CD4-positive, alpha-beta T cell treated with Interleukin-17A for 4 hours (primary cell): Measurements from ENCODE around the gene SBF2.
"Not testable (repeated sequence)": the region's sequence is repeated elsewhere in the genome, so short reads cannot be mapped to it uniquely, and the experiment has no call there.

Experiments used
- DNase-seq: peaks from one replicate; pipeline ENCODE4 v3.0.0-alpha.2; 2020; ENCODE audit warnings: mixed read lengths

The SBF2 gene

DNA sequence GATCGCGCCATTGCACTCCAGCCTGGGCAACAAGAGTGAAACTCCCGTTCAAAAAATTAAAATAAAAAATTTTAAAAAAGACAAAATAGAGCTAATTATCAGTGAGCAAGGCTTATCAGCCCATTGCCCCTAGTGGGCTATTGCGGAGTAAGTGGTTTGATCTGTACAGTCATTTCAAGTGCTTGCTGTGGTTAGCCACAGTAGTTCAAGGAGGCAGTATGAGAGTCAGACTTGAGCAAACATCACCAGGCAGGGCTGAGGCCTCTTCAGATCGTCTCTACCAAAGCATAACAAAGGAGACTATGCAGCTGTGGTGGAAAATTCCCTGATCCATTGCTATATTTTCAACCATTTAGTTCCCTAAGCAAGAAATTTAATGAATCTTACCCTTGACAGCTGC lies 4.3 kb upstream of the SBF2 start:
- DNase-seq: peak; percentile 61

DNA sequence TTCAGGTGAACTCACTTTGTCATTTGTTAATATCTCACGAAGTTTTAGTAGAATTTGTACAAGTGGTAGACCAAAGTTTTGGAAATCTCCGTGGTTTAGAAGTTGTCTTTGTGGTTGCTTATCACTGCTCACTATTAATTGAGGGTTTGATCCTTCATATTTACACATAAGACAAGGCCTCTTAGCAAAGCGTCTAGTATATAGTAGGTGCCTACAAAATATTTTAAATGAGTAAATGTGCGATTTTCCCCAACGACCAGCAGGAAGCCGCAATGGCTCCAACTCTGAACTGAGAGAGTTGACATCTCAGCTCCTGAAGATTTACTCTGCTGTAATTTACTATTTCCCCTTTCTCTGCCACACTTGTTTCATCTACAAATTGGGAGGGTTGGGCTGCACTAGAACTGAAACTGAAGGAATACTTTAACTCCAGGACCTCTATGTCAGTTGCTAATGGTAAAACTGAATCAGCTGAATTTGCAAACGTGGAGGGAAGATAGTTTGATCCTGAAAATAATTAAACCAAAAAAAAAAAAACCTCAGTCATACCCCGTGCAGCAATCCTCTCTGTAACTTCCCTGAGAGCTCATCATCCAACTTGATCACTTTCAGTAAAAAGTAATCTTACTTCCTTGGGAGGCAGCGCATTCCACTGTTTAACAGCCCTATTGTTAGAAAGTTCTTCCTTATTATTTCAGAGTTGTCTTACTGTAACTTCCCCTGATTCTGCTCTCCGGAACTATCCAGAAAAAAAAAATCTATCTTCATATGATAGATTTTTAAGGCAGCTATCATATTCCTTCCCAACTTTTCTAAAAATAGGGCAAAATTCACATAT lies 1.3 kb upstream of the SBF2 start:
- DNase-seq: peak; percentile 15

DNA sequence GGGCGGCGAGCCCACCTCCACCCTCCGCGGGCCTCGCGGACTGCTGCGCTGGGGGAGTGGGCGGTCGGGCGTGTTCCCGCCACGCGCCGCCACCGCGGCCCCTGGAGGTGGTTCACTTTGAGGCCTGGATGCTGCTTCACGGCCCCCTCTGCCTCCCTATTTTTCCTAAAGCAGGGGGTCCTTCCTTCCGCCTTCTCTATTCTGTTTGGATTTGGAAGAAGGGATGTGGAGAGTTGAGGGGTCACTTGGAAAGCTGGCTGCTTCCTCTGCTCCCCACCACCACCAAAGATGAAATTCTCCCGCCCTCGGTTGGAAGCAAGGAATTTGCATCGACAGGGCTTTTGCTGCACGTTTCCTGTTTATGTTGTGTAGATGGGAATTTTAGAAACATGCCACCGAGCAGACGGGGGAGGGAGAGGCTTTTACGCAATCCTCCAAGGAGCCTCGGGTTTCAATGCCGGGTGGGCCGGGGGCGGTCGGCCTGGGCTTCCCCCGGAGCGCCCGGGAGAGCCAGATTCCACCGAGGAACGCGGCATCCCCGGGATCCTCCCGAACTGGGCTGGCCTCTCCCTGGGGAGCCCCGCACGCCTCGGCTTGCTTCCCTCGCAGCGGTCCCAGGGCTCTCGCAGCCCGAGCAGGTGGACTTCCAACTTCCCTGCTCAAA lies 403 bp upstream of the SBF2 start:
- peak; percentile 10 for DNase-seq

DNA sequence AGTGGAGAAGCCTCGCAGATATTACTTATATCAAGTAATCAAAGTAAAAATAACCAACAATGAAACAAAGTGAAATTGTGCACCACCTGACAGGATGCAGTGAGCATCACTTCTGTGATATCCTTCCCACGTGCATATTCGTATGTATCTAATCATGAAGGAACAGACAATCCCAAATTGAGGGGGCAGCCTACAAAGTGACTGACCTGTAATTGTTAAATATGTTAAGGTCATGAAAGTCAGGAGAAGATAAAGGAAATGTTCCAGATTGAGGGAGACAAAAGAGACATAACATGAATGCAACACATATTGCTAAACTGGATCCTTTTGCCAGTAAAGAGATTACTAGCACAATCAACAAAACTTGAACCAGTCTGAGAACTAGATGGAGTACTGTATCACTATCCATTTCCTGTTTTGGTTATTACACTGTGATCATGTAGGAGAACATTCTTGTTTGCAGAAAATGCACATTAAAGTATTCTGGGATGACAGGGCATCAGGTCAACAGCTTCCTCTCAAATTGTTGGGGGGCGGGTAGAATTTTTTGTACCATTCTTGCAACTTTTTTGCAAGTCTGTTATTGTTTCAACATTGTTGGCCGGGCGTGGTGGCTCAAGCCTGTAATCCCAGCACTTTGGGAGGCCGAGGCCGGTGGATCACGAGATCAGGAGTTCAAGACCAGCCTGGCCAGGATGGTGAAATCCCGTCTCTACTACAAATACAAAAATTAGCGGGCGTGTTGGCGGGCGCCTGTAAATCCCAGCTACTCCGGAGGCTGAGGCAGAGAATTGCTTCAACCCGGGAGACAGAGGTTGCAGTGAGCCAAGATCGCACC lies 2.0 kb downstream of the SBF2 start:
- DNase-seq: no peak

DNA sequence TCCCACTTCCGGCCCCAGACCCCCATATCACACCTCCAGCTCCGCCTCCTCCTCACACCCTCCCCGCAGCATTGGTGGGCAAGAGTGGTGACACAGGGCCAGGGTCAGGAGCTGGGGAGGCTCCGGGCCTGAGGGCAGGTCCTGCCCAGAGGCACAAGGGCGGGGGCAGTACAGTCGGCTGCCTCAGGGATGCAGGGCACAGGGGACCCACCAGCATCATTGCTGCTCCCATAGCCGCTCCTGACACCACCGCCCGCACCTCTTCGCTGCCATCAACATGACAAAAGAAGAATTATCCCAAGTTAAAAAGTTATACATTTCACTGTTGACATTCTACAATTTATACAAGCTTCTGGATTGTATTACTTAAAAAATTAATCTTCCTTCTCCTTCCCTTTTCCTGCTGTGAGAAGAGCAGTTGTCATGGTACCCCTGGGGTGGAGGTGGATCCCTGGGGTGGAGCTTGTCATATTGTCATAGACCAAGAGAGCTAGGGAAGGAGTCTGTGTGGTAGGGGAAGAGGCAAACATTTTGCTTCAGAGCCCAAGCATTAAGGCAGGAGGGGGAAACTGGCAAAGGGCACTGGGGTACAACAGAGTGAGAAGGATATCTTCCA lies 4.1 kb downstream of the SBF2 start:
- no peak for DNase-seq

DNA sequence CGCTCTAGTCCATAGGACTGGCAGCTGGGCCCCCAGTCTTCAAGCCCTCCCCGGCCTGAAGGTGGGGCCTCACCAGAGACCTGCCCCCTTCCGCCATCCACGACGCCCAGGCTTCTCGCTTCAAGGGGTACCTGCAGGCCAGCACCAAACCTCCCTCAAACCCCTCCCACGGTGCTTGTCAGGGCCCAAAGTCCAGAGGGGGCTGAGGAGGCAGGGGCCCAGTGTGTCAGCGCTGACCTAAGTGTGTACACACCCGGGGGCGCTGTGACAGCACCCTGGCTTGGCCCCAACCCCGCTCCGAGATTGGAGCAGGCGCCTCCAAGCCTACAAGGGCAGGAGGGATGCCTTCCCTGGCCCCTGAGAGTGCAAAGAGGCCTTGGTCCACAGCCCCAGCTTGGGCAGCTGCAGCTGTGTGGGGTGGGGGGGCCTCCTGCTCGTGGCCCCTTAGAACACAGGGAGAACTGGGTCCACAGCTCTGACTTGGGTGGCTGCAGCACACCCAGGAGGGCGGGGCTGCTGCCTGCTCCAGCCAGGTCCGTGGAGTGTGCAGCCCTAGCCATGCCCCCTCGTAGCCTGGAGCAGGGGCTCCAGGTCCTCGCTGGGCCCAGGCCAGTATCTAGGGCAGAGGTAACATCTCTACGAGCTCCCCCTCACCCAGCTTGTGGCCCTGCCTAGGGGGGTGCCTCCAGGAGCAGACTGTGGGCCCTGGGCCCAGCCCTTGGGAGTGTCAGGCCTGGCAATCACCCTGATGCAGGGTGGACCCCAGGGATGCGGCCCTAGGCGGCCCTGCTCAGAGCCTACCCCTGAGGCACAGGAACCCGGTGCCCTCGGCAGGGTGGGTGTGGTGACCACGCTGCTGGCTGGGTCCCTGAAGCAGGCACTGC lies 4.9 kb downstream of the SBF2 start:
- no peak for DNase-seq

DNA sequence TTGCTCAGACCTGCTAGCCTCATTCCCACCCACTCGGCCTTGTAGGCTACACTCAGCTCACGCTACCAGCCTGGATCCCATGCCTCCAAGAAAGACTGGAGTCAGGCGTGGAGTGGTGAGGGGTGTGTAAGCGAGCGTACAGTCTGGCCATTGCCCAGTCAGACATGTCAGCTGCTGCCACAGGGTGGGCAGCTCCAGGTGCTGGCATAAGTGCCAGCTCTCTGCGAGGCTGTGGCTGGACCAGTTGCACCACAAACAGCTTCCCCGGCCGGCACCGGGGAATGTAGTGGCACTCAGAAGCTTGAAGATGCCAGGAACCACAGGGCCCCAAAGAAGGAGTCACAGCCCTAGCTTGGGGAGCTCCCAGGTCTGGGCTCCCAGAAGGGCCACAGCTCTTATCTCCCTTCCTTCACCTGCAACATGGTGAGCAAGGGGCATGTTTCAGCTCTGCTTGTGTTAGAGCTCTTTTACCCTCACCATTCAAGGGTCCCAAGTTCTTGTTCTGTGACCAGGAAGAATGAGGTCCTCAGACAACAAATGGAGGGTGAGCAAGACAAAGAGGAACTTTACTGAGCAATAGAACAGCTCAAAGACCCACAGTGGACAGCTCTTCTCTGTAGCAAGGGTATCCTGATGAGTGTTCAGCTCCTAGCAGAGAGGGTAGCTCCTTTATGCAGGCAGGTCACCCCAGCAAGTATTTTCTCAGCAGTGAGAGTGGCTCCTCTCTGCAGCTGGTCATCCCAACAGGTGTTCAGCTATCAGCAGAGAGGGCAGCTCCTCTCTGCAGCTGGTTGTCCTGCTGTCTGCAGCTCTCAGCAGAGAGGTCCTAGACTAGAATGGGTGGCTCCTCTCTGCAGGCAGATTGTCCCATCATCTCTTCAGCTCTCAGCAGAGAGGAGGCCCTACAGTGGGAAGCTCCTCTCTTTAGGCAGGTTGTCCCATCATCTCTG lies 6.0 kb downstream of the SBF2 start:
- no peak for DNase-seq

DNA sequence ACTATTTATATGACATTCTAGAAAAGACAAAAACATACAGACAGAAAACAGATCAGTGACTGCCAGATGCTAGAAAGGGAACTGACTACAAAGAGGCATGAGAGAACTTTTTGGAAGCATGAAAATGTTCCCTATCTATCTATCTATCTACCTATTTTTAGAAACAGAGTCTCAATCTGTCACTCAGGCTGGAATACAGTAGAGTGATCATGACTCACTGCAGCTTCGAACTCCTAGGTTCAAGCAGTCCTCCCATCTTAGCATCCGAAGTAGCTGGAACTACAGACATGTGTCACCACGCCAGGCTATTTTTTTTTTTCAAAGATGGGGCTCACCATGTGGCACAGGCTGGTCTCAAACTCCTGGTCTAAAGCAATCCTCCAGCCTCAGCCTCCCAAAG lies 6.9 kb downstream of the SBF2 start:
- DNase-seq: no peak

DNA sequence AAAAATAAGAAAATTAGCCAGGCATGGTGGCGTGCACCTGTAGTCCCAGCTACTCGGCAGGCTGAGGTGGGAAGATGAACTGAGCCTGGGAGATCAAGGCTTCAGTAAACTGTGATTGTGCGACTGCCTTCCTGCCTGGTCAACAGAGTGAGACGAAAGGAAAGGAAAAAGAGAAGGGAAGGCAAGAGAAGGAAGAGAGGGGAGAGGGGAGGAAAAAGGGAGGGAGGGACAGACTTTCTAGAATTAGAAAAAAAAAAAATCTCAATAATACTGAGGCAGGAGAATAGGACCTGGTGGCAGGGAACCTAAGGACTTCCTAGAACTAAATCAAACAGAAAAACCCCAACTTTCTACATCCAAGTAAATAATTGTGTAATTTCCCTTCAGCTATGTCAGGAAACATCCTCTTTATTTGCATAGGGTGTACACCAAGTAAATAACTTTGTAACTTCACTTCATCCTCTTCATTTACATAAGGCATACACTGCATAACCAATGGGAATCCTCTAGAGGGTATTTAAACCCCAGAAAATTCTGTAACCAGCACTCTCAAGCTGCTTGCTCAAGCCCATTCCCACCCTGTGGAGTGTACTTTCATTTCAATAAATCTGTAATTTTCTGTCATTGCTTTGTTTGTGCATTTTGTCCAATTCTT lies 8.7 kb downstream of the SBF2 start:
- no peak for DNase-seq

DNA sequence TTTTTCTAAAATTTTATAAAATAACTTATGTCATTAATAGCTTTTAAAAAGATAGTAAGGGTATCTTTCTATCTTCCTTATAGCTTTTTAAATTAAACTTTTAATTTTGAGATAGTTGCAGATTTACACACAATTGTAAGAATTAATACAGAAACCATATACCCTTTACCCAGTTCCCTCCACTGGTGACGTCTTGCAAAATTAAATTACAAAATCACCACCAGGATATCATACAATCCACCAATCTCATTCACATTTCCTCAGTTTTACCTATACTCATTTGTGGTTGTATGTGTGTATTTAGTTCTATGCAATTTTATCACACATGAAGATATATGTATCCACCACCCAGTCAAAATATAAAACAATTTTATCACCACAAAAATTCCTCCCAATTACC lies 10.0 kb downstream of the SBF2 start:
- DNase-seq: no peak

DNA sequence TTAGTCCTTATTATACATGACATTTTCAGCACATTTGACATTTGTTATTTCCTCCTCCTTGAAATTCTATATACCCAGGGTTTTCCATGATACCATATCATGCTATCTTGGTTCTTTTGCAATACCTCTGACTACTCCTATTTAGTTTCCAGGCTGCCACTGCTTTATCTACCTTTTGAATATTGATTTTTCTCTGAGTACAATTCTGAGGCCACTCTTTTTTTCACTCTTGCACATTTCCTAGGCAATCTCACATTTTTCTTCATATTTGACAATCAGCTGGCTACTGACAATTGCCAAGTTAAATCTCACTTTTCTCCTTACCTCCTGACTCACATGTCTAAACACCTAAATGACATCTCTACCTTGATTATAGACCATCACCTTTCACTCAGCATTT lies 11.9 kb downstream of the SBF2 start:
- DNase-seq: no peak

DNA sequence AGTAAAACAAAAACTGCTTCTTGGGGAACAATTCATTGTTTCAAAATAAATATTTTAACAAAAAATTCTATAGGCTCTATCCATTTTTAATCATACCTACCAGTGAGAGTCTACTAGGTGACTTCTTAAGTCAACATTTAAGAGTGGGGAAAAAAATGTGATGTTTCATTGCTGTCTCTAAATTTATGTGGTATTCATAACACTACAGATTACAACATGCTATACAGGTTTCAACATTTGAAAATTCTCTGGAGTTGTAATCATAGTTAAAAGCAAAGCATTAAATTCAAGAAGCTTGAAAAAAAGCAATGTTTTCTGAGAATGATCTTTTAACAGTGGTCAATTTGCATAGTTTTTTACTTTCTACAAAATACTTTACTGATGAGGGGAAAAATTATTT lies 18.3 kb downstream of the SBF2 start:
- DNase-seq: no peak

DNA sequence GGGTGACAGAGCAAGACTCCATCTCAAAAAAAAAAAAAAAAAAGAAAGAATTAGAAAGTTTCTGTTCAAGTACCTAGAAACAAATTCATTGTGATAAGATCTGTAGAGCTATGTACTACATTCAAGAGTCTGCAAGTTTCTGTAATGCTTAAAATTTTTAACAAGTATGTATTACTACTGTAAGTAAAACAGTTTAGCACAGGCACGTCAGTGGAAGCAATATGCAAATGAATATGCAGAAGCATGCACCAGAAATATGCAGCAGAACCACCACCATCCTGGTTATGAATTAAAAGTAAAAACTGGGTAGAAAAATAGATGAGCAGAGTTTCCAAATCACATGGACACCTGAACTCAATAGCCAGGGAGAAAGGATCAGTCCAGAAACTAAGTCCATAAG lies 19.3 kb downstream of the SBF2 start:
- no peak for DNase-seq

DNA sequence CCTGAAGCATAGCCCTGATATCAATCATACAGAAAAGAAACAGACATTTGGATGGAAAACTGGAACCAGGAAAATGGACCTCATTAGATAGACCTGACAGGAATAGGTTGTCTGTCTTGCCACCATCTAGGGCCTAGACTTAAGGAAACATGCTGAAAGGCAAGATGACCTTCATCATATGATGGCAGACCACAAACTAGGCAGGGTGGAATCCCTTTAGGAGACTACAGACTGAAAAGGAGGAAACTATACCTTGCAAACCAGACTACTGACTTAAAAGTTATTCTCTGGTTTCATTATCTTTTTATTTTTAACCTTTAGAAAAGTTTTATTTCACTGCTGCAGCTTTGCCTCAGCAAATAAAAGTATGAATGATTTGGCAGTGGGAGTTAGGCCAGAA lies 20.3 kb downstream of the SBF2 start:
- DNase-seq: no peak

DNA sequence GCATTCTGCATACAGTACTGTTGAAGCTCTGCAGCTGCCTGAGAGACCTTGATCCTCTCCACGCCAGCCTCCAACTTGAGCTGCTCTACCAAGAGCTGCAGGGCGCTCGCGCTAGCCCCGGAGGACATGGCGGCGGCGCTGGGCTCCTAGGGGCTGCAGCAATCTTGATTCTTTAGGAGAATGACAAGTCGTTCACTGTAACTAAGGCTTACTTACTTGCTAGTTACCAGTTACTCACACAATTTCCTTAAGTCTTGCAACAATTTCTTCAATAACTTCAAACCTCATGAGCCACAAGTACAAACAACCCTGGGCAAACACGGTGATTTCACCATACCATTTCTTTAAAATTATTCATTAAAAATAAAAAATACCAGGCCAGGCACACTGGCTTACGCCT lies 21.9 kb downstream of the SBF2 start:
- no peak for DNase-seq

DNA sequence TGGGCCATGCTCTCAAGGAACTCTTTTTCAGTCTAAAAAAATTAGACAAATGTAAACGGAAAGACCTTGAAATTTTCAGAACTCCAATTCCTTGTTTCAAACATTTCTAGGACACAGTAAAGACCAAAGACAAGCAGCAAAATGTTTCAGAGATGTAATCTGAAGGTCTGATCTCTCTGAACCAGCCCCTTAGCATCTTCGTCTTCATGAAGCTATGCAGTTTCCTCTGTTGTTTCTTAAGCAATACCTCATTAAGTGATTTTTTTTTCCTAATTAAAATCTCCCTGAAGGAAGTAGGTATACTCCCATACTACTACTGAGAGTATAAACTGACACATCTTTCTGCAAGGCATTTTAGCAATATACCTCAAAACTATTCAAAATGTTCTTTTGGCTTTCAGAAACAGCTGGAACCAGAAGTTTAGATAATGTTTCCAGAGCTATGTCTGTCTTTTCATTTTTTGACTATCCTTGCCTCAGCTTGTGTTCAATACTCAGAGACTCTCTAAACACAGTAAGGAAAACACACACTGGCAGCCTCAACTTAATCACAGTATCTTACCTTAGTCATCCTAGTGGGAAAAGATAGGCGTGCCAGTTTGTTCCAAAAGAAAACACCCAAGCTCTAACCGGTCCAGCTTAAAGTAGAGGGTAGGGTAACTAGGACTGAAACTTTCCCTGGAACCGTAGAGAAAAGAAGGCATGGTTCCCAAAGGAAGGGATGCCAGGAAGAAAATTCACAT lies 25.1 kb downstream of the SBF2 start:
- DNase-seq: no peak

DNA sequence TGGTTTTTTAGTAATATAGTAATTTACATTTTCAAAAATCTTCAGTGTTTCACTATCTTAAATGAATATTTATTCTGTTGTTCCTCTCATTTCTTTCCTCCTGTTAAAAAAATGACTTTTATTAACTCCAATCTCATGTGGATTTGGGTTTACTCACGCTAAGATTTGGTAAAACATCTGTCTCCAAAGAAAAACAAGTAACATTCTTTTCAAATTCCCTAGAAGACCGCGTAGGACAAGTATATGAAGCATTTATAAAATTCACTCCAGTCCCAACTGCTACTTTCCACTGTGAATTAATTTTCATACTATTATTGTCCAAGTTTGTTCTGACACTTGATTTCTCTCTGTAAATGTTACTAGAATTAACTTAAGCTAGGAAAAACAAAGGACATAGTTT lies 26.2 kb downstream of the SBF2 start:
- no peak for DNase-seq

DNA sequence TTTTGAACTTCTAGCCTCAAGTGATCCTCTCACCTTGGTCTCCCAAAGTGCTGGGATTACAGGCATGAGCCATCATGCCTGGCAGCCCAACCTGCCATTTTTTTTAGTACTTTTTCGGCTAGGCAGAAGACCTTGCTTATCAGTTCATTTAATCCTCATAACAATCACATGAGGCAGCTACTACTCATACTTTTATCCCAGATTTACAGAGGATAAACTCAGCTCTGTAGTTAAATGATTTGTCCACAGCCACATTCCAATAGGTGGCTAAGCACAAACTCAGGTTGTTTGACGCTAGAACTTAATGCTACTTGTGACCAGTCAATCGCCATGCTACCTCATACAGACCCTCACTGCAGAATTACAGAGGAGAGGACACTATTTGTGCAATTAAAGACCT lies 28.1 kb downstream of the SBF2 start:
- no peak for DNase-seq

DNA sequence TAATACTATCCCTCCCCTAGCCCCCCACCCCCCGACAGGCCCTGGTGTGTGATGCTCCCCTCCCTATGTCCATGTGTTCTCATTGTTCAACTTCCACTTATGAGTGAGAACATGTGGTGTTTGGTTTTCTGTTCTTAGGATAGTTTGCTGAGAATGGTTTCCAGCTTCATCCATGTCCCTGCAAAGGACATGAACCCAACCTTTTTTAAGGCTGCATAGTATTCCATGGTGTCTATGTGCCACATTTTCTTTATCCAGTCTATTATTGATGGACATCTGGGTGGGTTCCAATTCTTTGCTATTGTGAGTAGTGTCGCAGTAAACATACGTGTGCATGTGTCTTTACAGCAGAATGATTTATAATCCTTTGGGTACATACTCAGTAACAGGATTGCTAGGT lies 29.3 kb downstream of the SBF2 start:
- not testable (repeated sequence) for DNase-seq

DNA sequence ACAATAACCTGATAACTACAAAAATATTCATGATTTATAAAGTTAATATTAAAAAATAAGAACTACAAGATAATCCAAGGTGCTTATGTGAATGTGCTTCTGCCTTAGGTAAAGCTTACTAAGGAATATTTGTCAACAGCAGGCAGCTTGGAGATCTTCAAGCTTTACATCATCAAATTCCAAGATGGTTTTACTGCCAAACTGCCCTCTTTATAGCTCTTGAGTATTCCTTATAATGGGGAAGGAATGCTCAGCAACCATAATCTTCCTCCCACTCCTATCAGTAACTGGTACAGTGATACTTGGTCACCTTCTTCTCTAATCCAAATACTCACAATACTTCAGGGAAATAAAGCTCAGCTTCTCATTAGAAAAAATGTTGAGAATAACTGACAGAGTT lies 30.1 kb downstream of the SBF2 start:
- DNase-seq: no peak
